ENCODE measurements around the gene MYL7.
"Not testable (repeated sequence)": the region's sequence is repeated elsewhere in the genome, so short reads cannot be mapped to it uniquely, and the experiment has no call there.

Gene MYL7, protein sequence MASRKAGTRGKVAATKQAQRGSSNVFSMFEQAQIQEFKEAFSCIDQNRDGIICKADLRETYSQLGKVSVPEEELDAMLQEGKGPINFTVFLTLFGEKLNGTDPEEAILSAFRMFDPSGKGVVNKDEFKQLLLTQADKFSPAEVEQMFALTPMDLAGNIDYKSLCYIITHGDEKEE

GRCh38 chr7:44141221-44141850, at the start of gene MYL7:
Gene MYL7 (minus strand): TSS chr7:44141332. CDS start chr7:44141305, 27 bp downstream.
- DNase-seq (ENCODE audit: low read depth), result no peak

DNA sequence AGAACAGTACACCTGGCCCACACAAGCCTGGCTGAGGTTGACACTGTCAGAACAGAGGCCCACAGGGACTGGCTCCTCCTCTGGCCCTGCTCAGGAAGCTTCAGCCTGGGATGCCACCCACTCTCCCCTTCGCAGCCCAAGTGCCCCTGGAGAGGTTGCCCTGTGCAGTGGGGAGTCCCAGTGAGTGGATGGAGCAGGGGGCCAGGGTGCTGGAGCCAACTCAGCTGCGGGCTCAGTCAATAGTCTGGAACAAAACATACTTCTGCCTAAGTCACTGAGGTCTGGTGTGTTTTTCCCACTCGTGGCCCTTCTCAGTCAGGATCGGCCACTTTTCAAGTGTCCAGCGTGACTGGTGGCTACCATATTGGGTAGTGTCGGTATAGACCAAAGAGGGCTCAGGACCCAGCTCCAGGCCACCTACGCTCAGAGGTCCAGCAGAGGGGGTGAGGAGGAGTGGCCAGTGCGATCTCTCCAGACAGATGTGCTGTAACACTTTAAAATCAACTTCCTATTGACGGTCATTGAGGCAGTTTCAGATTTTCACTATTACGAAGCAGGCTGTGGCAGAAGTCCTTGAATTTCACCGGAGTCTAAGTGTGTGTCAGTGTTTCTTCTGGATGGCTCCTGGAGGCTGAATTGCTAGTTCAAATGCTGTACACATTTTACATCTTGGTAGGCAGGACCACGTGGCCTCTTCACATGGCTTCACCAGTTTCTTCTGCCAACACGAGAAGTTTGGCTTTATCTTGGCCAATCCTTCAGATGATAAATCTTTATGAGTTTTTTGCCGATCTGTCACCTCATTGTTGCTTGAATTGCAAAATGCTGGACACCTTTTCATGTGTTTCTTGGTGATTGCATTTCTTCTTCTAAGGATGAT, 49.1 kb upstream of the MYL7 start:
- DNase-seq (ENCODE audit: low read depth), result no peak

DNA sequence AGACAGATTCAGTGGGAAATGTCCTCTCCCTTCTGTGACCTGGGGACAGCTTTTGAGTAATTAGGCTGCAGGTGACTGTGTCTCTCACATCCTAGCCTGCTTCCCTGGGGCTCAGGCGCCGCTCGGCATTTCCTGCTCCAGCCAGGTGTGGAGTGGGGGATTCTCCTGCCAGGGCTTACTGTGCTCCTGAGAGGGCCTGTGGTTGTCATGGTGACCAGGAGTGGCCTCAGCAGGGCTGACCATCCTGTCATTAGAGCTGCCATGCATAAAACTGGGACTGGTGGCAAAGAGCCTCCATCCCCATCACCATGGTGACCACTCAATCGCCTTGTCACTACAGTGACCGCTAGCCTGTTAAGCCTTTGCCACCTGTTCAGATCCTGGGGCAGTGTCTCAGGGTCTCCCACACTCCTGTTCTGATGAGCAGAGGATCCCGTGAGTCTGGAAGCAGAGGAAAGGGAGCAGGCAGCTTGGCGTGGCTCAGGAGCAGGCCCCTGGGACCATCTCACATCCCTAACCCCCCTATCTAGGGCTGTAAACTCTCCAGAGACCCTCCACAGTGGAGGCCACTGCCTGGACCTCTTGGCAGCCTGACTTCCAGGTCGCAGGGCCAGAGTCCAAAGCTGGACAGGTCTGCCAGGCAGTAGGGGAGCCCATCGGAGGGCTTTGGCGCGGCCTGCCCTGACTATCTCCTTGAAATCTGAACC, 48.3 kb upstream of the MYL7 start, which contains the start of gene GCK:
TSS of gene GCK (minus strand) at position 154 of the 707 bp plus-strand sequence. CDS start 486 bp downstream, outside the sequence.
- no peak for DNase-seq (ENCODE audit: low read depth)

- no peak for DNase-seq (ENCODE audit: low read depth)
Observed at GRCh38 chr7:44188480-44189225, 47.5 kb upstream of the MYL7 start.

- no peak for DNase-seq (ENCODE audit: low read depth)
Observed at GRCh38 chr7:44187636-44188416, 46.7 kb upstream of the MYL7 start.

GRCh38 chr7:44186736-44187135, 45.6 kb upstream of the MYL7 start:
- DNase-seq (ENCODE audit: low read depth), result no peak

DNA sequence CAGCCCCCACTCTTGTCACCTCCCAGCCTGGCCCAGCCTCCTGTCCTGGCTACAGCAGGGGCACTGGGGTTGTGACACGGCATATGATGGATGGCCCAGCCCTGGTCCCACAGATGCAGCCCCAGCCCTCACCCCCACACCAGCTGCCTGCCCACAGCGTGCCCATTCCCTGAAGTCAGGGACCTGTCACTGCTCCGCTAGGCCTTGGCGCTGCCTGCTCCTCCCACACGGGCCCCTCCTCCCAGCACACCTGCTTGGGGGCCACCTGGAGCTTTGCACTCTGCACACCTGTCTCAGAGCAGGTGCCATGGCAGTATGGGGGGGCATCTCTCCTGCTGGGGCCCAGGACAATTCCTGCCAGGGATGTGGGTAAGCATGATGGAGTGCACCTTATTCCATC, 44.6 kb upstream of the MYL7 start:
- DNase-seq (ENCODE audit: low read depth), result no peak

GRCh38 chr7:44184873-44185446, 43.8 kb upstream of the MYL7 start:
- DNase-seq (ENCODE audit: low read depth), result no peak

DNA sequence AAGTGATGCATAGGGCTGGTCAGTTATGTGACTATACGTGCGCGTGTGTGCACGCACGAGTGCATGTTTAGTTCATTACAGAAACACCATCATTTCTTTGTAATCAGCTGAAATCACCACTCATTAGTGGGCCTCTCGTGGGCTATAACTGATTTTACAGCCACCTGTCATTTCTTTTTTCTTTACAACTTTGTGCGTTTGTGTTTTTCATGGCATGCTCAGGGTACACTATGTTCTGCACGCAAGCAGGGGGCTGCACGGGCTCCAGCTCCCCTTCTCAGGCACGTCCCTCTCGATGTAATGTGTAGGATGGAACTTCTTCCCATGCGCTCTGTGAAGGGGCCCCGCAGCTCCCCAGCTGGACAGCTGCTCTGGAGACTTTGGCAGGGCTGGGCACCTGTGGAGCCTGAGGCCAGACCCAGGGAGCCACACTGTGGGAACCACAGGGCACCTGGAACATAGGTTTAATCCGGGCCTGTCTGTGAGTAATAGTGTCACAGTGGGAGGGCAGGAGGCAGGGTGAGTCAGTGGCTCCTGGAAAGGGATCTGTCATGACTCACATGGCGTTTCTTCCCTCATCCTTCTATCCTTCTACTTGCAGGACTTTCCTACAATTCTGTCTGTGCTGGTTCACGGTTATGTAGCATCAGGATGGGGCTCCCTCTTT, 43.2 kb upstream of the MYL7 start:
- no peak for DNase-seq (ENCODE audit: low read depth)

GRCh38 chr7:44183386-44183785, 42.3 kb upstream of the MYL7 start:
- DNase-seq (ENCODE audit: low read depth), result no peak

GRCh38 chr7:44182827-44183226, 41.7 kb upstream of the MYL7 start:
- no peak for DNase-seq (ENCODE audit: low read depth)

- no peak for DNase-seq (ENCODE audit: low read depth)
Observed at GRCh38 chr7:44180631-44181030, 39.5 kb upstream of the MYL7 start.

- no peak for DNase-seq (ENCODE audit: low read depth)
Observed at GRCh38 chr7:44177570-44178131, 36.5 kb upstream of the MYL7 start.

GRCh38 chr7:44176486-44176885, 35.4 kb upstream of the MYL7 start:
- no peak for DNase-seq (ENCODE audit: low read depth)

GRCh38 chr7:44175730-44176129, 34.6 kb upstream of the MYL7 start:
- DNase-seq (ENCODE audit: low read depth), result no peak

DNA sequence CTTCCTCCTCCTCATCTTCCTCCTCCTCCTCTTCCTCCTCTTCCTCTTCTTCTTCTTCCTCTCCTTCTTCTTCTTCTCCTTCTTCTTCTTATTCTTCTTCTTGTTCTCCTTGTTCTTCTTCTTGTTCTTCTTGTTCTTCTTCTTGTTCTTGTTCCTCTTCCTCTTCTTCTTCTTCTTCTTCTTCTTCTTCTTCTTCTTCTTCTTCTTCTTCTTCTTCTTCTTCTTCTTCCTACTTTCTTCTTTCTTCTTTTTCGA, 33.5 kb upstream of the MYL7 start:
- not testable (repeated sequence) for DNase-seq (ENCODE audit: low read depth)

DNA sequence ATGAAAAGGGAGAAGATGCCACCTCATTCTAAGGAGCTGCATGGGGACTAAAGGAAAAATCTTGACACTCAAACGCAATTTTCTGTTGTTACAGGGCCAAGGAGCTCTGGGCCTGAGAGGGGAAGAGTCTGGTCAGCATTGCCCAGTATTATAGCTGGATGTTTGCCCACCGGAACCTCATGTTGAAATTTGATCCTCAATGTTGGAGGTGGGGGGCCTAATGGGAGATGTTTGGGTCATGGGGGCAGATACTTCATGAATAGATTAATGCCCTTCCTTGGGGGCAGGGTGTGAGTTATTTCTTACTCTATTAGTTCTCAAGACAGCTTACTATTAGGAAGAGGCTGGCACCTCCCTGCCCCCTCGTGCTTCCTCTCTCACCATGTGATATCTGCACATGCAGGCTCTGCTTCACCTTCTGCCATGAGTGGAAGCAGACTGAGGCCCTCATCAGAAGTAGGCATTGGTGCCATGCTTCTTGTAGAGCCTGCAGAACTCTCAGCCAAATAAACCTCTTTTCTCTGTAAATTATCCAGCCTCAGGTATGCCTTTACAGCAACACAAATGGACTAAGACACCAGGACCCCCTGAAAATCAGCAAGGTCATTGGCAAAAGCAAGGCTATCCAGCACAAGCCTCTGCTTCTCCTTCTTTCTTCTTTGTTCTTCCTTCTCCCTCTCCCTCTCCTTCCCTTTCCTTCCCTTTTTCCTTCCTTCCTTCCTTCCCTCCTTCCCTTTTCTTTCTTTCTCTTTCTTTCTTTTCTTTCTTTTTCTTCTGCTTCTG, 33.0 kb upstream of the MYL7 start:
- no peak for DNase-seq (ENCODE audit: low read depth)

DNA sequence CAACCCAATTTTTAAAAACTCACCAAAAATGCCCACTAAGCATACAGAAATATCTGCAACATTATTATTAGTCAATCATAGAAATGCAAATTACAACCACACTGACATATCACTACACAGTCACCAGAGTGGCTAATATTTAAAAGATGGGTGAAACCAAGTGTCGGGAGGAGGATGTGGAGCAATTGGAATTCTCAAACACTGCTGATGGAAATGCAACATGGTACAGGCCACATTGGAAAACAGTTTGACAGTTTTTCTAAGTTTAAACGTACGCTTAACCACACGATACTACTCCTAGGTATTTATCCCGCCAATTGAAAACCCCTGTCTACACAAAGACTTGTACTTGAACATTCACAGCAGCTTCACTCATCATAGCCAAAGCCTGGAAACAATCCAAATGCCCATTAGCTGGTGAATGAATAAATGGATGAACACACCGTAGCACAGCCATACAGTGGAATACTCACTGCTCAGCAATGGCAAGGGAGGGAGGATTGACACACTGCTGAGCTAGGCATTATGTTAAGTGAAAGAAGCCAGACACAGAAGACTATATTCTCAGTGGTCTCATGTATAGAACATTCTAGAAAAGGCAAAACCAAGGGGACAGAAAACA, 31.8 kb upstream of the MYL7 start:
- DNase-seq (ENCODE audit: low read depth), result no peak

GRCh38 chr7:44172352-44172751, 31.2 kb upstream of the MYL7 start:
- DNase-seq (ENCODE audit: low read depth), result no peak

Data from stimulated activated CD8-positive, alpha-beta memory T cell treated with anti-CD3 and anti-CD28 coated beads, Interleukin-7, amount 100 ng/mL, for 24 hours (primary cell).